GM12892 (cell line): ENCODE data around the gene CCL5.

Experiments used
- POLR2AphosphoS5 ChIP-seq: IDR thresholded peaks from 2 replicates; pipeline ENCODE4 v1.6.1; 2011; ENCODE audit warnings: low read depth, low read length, control low read depth
- TAF1 ChIP-seq: IDR thresholded peaks from 2 replicates; pipeline ENCODE4 v1.6.1; 2011; ENCODE audit warnings: low read depth, mild to moderate bottlenecking, control low read depth, low read length, borderline replicate concordance

DNA sequence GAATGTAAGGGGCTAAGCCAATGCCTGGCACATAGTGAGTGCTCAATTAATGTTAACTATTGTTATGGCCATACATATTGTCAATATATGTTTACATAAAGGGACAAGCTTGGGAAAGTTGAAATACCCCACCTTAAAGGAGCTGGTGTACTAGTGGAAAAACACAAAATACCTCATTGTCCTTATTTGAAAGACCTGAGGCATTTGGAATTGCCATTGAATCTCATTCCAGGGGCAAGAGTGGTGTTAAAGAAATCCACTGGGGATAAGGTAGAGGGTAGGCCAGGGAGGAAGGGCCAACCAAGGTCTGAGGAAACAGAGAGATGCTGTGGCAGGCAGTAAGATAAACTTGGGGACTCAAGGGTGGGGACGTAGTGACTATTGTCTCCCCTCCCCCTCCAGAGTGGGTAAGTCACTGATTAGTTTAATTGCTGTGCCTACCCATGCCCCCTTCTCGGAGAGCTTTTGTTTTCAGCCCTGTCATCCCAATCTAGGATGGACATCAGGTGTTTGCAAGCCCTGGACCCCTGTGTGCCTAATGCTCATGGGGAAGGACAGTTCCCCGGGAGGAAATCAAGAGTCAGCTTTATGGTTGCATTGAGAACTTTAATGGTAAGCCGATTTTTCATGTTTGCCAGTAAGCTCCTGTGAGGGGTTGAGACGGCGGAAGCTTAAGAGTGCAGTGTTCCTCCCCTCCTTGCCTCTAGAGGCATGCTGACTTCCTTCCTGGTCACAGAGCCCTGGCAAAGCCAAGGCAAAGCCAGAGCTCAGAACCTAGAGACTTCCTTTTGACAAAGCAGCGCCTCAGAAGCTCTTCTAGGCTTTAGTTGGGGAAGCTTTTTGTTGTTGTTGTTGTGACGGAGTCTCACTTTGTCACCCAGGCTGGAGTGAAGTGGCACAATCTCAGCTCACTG, 9.0 kb downstream of the CCL5 start:
- no peak for TF ChIP-seq POLR2AphosphoS5
- no peak for TF ChIP-seq TAF1
